WTC11 (cell line): ENCODE results near the gene FYN.

Source experiments
- CBFB ChIP-seq: sonication (generic); formaldehyde crosslinking; IDR thresholded peaks from 2 replicates; pipeline ENCODE4 v1.8.1; 2022; ENCODE audit warnings: mild to moderate bottlenecking, low read depth, missing genetic modification reagents
- CTCF ChIP-seq: fragments of 200-600 bp; IDR thresholded peaks from 2 replicates; pipeline ENCODE4 v1.8.0; 2022; ENCODE audit warnings: antibody characterized with exemption
- IRF2 ChIP-seq: sonication (generic); formaldehyde crosslinking; IDR thresholded peaks from 2 replicates; pipeline ENCODE4 v1.8.0; 2022; ENCODE audit warnings: low read depth, missing genetic modification reagents, borderline replicate concordance

GRCh38 chr6:111817451-111818120 lies 55.7 kb downstream of the FYN start:
- TF ChIP-seq IRF2 (CRISPR knock-in tag) (no peak), CTCF (no peak), CBFB (CRISPR knock-in tag) (no peak)
